ENCODE measurements around the gene MYH10.

The MYH10 gene

GRCh38 chr17:8619294-8619693, 11.2 kb downstream of the MYH10 start:
- H3K9me3 ChIP-seq = no peaks in the 10 kb centered on the region
- H3K27me3 ChIP-seq = no peaks in the 10 kb centered on the region
- no peaks in the 10 kb centered on the region for H3K4me1 ChIP-seq
- H3K36me3 ChIP-seq = no peaks in the 10 kb centered on the region
- no peak for TF ChIP-seq CTCF (IDR thresholded peaks at IDR 0.05; ENCODE audit: low read depth, low read length)
- H3K4me3 ChIP-seq (ENCODE audit: low read depth, low read length) = no peak overlapping the region
- DNase-seq = no peak

- no peaks in the 10 kb centered on the region for H3K27me3 ChIP-seq
- no peak for DNase-seq
- no peak for TF ChIP-seq CTCF (IDR thresholded peaks at IDR 0.05; ENCODE audit: low read depth, low read length)
- H3K4me3 ChIP-seq (ENCODE audit: low read depth, low read length) = no peak overlapping the region
- H3K9me3 ChIP-seq = no peaks in the 10 kb centered on the region
- H3K4me1 ChIP-seq = no peaks in the 10 kb centered on the region
- H3K36me3 ChIP-seq = no peaks in the 10 kb centered on the region
These were observed 11.7 kb downstream of the MYH10 start for GRCh38 chr17:8618825-8619224.

DNA sequence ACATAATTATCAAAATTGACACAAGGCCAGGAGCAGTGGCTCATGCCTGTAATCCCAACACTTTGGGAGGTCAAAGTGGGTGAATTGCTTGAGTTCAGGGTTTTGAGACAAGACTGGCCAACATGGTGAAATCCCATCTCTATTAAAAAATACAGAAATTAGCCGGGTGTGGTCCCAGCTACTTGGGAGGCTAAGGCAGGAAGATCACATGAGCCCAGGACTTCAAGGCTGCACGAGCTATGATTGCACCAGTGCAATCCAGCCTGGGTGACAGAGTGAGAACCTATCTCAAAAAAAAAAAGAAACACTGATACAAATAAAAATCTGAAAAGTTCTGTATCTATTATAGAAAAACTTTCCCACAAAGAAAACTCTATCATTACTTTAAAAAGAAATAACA, 15.5 kb downstream of the MYH10 start:
- TF ChIP-seq CTCF (IDR thresholded peaks at IDR 0.05; ENCODE audit: low read depth, low read length) = no peak
- H3K4me3 ChIP-seq (ENCODE audit: low read depth, low read length) = no peak overlapping the region
- H3K36me3 ChIP-seq = no peaks in the 10 kb centered on the region
- H3K9me3 ChIP-seq = no peaks in the 10 kb centered on the region
- DNase-seq = no peak
- no peaks in the 10 kb centered on the region for H3K4me1 ChIP-seq
- H3K27me3 ChIP-seq = no peaks in the 10 kb centered on the region

GRCh38 chr17:8611619-8612298, 18.8 kb downstream of the MYH10 start:
- no peak for DNase-seq
- TF ChIP-seq CTCF (IDR thresholded peaks at IDR 0.05; ENCODE audit: low read depth, low read length) = no peak
- no peaks in the 10 kb centered on the region for H3K4me1 ChIP-seq

DNA sequence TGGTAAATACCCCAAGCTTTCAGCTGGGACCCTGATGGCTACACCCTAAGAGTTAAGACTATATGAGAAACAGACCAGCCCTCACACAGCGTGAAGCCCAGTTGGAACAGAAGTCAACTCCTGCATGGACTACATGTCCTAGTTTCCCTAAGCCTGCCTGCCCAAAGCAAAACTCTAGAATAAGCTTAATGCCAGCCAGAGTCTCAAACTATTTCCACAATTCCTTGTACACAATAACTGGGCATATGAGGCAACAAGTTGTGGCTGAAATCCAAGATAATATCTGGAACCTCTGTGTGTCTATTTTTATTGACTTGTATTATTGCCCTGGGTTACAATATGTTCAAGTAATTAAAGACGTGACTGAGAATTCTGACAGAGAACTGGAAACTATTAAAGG, 19.4 kb downstream of the MYH10 start:
- Histone ChIP-seq H3K4me3 (ENCODE audit: low read depth, low read length) (no peak overlapping the region), H3K36me3 (no peaks in the 10 kb centered on the region), H3K4me1 (no peaks in the 10 kb centered on the region), H3K9me3 (no peaks in the 10 kb centered on the region), H3K27me3 (no peaks in the 10 kb centered on the region)
- no peak for TF ChIP-seq CTCF (IDR thresholded peaks at IDR 0.05; ENCODE audit: low read depth, low read length)
- no peak for DNase-seq

More at GRCh38 chr17:8611619-8612298, 18.8 kb downstream of the MYH10 start:
- Histone ChIP-seq H3K9me3 (no peaks in the 10 kb centered on the region), H3K36me3 (no peaks in the 10 kb centered on the region), H3K27me3 (no peaks in the 10 kb centered on the region), H3K4me3 (ENCODE audit: low read depth, low read length) (no peak overlapping the region)

DNA sequence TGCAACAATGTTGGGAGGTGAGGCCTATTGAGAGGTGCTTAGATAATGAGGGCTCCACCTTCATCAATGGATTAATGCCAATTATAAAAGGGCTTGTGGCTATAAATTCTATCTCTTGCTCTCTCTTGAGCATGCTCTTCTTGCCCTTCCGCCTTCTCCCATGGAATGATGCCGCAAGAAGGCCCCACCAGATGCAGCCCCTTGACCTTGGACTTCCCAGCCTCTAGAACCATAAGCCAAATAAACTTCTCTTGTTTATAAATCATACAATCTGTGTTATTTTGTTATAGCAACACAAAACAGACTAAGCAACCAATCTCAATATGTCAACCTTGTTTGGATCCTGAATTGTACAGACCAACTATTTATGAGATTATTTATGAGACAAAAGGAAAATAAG, 20.0 kb downstream of the MYH10 start:
- H3K4me3 ChIP-seq (ENCODE audit: low read depth, low read length) = no peak overlapping the region
- no peaks in the 10 kb centered on the region for H3K36me3 ChIP-seq
- H3K4me1 ChIP-seq = no peaks in the 10 kb centered on the region
- no peak for DNase-seq
- no peaks in the 10 kb centered on the region for H3K27me3 ChIP-seq
- no peak for TF ChIP-seq CTCF (IDR thresholded peaks at IDR 0.05; ENCODE audit: low read depth, low read length)
- no peaks in the 10 kb centered on the region for H3K9me3 ChIP-seq

Measured in BE2C (cell line).